ENCODE results near the gene PTGR3. TPM values are rescaled to one million over a fixed set of nuclear protein-coding genes. Genes with fewer than 3 reads are reported as not detected.

PTGR3 gene
- total and polyA plus RNA-seq, 2 donors, result 7.8 to 18.2 TPM

DNA sequence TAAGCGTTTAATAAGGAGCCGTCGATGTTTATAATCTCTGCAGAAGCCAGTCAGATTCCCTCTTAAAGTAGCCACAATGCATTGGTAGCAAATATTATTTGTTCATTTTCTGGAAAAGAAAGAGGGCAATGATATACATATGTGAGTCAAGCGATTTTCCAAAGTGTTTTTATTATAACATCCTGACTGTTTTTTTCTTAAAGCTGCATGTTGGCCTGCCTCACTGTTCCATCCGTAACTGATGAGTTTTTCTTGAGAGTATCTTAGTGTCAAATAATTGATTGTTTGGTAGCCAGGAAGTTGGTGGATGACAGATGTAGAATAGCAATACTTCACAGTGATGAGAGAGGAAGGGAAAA lies 5.4 kb upstream of the PTGR3 start:
- H3K9me3 ChIP-seq (ENCODE audit: control insufficient read depth in 2 of 2, insufficient read depth in 1 of 2, low read length in 1 of 2), result no peaks in the 10 kb centered on the region
- no peak for DNase-seq (ENCODE audit: low read depth in 6 of 9, low spot score in 9 of 9)
- peak overlapping the region in 1 of 2 donors; percentile 14 for H3K27ac ChIP-seq (ENCODE audit: low read depth in 1 of 2, low read length in 1 of 2)
- no peak overlapping the region for H3K4me3 ChIP-seq (ENCODE audit: low read length in 2 of 2)
- H3K36me3 ChIP-seq (ENCODE audit: control insufficient read depth in 2 of 2, insufficient read depth in 2 of 2, low read length in 1 of 2), result peaks cover 0 to 3% of the 10 kb centered on the region in 2 donors
- WGBS, result 94% methylated on average over 5 of the region's 5 CpGs
- H3K27me3 ChIP-seq (ENCODE audit: control insufficient read depth in 2 of 2, insufficient read depth in 1 of 2, low read length in 1 of 2), result no peaks in the 10 kb centered on the region
- H3K4me1 ChIP-seq (ENCODE audit: control insufficient read depth in 2 of 2, insufficient read depth in 2 of 2, low read length in 2 of 2), result peaks cover 27 to 30% of the 10 kb centered on the region in 2 donors

DNA sequence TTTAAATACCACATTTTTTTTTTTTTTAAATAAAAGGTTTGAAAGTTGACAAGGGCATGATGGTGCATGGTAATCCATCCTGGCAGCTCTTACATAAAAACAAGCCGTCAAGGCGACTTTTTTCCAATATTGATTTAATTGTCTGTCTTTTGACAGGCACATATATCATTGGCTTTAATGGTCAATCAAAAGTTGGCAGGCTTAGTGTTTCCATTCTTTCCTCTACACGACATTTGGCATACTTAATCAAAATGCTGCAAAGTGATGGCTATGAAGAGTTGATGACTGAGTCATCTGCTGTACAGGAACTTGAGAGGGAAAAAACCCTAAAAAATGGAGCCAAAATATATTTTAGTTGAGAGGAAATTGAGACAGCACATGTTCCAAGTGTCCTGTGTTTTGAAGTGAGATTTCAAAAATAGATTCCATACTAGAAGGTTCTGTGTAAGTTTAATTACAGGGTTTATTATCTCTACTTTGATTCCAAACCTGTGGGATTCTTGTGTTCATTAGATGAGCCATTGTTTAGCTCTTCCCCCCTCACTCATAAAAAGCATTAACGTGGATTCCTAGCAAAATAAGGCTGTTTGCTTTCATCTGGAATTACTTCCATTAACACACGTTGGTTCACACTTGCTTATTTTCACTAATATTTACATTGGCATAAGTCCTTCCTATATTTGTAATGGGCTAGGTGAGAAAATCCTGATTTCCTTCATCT lies 4.8 kb upstream of the PTGR3 start:
- Histone ChIP-seq H3K4me3 (ENCODE audit: low read length in 2 of 2) (no peak overlapping the region), H3K9me3 (ENCODE audit: control insufficient read depth in 2 of 2, insufficient read depth in 1 of 2, low read length in 1 of 2) (no peaks in the 10 kb centered on the region), H3K27ac (ENCODE audit: low read depth in 1 of 2, low read length in 1 of 2) (peak overlapping the region in 1 of 2 donors; percentile 14), H3K27me3 (ENCODE audit: control insufficient read depth in 2 of 2, insufficient read depth in 1 of 2, low read length in 1 of 2) (peaks cover 0 to 1% of the 10 kb centered on the region in 2 donors), H3K36me3 (ENCODE audit: control insufficient read depth in 2 of 2, insufficient read depth in 2 of 2, low read length in 1 of 2) (peaks cover 0 to 3% of the 10 kb centered on the region in 2 donors), H3K4me1 (ENCODE audit: control insufficient read depth in 2 of 2, insufficient read depth in 2 of 2, low read length in 2 of 2) (peaks cover 27 to 30% of the 10 kb centered on the region in 2 donors)
- DNase-seq (ENCODE audit: low read depth in 6 of 9, low spot score in 9 of 9), result peak in 1 of 9 donors; percentile 13
- WGBS, result 91% methylated on average over 5 of the region's 5 CpGs

DNA sequence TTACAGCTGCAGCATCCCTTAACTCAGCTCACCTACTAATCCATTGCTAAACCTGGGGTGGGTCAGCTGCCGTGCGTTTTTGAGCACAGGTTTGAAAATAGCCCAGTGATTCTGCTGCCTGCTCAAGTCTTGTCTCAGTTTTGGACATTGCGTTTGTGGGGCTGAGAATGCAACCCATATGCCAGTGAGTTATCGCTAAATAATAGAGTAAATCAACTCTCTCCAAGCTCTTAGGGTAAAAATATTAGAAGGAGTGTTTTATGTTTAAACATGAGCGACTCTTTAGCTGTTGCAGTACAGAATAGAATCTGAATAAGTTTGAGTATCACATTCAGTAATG lies 3.8 kb upstream of the PTGR3 start:
- Histone ChIP-seq H3K4me1 (ENCODE audit: control insufficient read depth in 2 of 2, insufficient read depth in 2 of 2, low read length in 2 of 2) (peaks cover 25 to 30% of the 10 kb centered on the region in 2 donors), H3K4me3 (ENCODE audit: low read length in 2 of 2) (peak overlapping the region; percentile 47 to 94), H3K27ac (ENCODE audit: low read depth in 1 of 2, low read length in 1 of 2) (no peak overlapping the region), H3K9me3 (ENCODE audit: control insufficient read depth in 2 of 2, insufficient read depth in 1 of 2, low read length in 1 of 2) (no peaks in the 10 kb centered on the region), H3K36me3 (ENCODE audit: control insufficient read depth in 2 of 2, insufficient read depth in 2 of 2, low read length in 1 of 2) (peaks cover 0 to 3% of the 10 kb centered on the region in 2 donors), H3K27me3 (ENCODE audit: control insufficient read depth in 2 of 2, insufficient read depth in 1 of 2, low read length in 1 of 2) (peaks cover 0 to 12% of the 10 kb centered on the region in 2 donors)
- DNase-seq (ENCODE audit: low read depth in 6 of 9, low spot score in 9 of 9), result no peak
- 86% methylated on average over 5 of the region's 5 CpGs for WGBS

DNA sequence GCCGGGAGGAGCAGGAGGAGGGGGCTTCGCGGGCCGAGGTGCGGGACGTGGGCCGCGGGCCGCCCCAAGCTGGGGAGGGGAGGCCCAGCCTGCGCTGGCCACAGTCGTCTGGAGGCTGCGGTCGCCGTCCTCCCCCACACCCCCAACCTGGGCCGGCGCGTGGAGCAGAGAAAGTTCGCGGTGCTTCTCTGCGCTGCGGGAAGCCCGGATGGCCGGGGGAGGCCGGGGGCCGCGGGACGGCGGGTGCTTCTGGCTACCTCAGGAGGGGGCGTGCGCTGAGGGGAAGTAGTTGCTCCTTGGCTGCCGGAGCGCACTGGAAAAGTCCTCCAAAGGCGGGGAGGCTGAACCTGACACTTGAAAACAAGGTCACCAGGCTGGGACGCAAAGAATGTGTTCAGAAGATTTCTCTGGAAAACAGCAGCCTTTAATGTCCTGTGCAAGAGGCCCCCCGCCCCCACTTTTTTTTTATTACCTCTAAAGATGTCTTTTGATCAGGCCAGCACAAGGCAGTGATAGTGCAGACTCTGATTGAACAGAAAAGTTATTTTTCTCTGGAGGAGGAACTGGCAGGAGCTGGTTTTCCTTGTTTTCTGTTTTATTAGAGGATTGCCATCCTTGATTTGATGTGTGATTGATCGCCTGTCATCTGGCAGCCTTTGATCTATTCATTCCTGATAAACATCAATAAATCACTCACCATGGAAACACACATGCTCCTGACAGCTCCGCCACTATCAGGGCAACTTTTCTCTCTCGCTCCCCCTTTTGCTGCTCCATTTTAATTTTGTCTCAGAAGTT lies 3.2 kb upstream of the PTGR3 start:
- peaks cover 0 to 3% of the 10 kb centered on the region in 2 donors for H3K36me3 ChIP-seq (ENCODE audit: control insufficient read depth in 2 of 2, insufficient read depth in 2 of 2, low read length in 1 of 2)
- peak overlapping the region in 1 of 2 donors; percentile 72 for H3K27ac ChIP-seq (ENCODE audit: low read depth in 1 of 2, low read length in 1 of 2)
- H3K27me3 ChIP-seq (ENCODE audit: control insufficient read depth in 2 of 2, insufficient read depth in 1 of 2, low read length in 1 of 2), result peaks cover 2 to 17% of the 10 kb centered on the region in 2 donors
- peak in 1 of 9 donors; percentile 52 for DNase-seq (ENCODE audit: low read depth in 6 of 9, low spot score in 9 of 9)
- H3K9me3 ChIP-seq (ENCODE audit: control insufficient read depth in 2 of 2, insufficient read depth in 1 of 2, low read length in 1 of 2), result no peaks in the 10 kb centered on the region
- H3K4me3 ChIP-seq (ENCODE audit: low read length in 2 of 2), result peak overlapping the region; percentile 47 to 94
- H3K4me1 ChIP-seq (ENCODE audit: control insufficient read depth in 2 of 2, insufficient read depth in 2 of 2, low read length in 2 of 2), result peaks cover 25 to 34% of the 10 kb centered on the region in 2 donors
- WGBS, result 5% methylated on average over 38 of the region's 38 CpGs

DNA sequence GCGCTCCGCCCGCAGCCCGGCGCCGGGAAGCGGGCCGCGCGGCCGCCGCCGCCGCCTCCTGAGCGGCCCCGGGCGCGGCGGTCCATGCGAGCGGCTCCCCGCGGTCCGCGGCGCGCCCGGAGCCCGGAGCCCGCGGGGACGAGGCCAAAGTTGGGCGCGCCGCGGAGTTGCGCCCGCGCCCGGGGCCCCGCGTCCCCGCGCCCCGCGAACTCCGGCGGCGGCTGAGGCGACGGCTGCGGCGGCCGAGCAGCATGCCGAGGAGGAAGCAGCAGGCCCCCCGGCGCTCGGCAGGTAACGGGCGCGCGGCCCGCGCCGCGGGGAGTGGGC lies 2.6 kb upstream of the PTGR3 start:
- peak overlapping the region in 1 of 2 donors; percentile 94 for H3K4me3 ChIP-seq (ENCODE audit: low read length in 2 of 2)
- H3K9me3 ChIP-seq (ENCODE audit: control insufficient read depth in 2 of 2, insufficient read depth in 1 of 2, low read length in 1 of 2), result no peaks in the 10 kb centered on the region
- H3K27ac ChIP-seq (ENCODE audit: low read depth in 1 of 2, low read length in 1 of 2), result peak overlapping the region in 1 of 2 donors; percentile 72
- peaks cover 5 to 23% of the 10 kb centered on the region in 2 donors for H3K27me3 ChIP-seq (ENCODE audit: control insufficient read depth in 2 of 2, insufficient read depth in 1 of 2, low read length in 1 of 2)
- 0% methylated on average over 65 of the region's 66 CpGs for WGBS
- DNase-seq (ENCODE audit: low read depth in 6 of 9, low spot score in 9 of 9), result peak in 1 of 9 donors; percentile 46
- peaks cover 20 to 32% of the 10 kb centered on the region in 2 donors for H3K4me1 ChIP-seq (ENCODE audit: control insufficient read depth in 2 of 2, insufficient read depth in 2 of 2, low read length in 2 of 2)
- H3K36me3 ChIP-seq (ENCODE audit: control insufficient read depth in 2 of 2, insufficient read depth in 2 of 2, low read length in 1 of 2), result peaks cover 0 to 3% of the 10 kb centered on the region in 2 donors

DNA sequence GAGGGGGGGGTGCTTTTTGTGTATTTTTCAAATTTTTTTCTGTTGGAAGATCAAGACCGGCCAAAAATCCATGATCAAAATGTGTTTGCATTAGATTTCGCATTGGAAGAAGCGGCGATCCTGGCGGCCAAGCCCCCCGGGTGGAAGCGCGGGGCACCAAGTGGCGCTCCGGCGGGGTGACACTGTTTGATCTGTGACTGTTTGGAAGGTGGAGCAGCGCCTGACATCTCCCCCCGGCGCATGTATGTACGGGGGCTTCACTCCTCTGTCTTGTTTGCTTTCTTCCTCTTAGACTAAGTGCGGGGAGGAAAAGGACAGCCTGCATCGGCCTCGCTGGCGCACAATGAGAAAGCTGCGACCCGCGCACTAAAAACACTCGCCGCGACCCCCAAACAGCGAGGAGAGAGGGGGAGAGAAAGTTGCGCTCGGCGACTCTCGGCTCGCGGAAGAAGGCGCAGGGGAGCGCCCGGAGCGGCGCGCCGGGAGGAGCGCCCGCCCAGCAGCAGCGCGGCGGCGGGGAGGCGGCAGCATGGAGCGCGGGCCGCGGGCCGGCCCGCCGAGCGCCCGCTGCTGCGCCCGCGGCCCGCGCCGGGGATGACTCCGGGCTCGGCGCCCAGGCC lies 2.2 kb upstream of the PTGR3 start:
- under 1% methylated on average over 64 of the region's 64 CpGs for WGBS
- Histone ChIP-seq H3K4me1 (ENCODE audit: control insufficient read depth in 2 of 2, insufficient read depth in 2 of 2, low read length in 2 of 2) (peaks cover 16 to 30% of the 10 kb centered on the region in 2 donors), H3K9me3 (ENCODE audit: control insufficient read depth in 2 of 2, insufficient read depth in 1 of 2, low read length in 1 of 2) (no peaks in the 10 kb centered on the region), H3K27ac (ENCODE audit: low read depth in 1 of 2, low read length in 1 of 2) (peak overlapping the region; percentile 55 to 86), H3K27me3 (ENCODE audit: control insufficient read depth in 2 of 2, insufficient read depth in 1 of 2, low read length in 1 of 2) (peaks cover 9 to 28% of the 10 kb centered on the region in 2 donors), H3K4me3 (ENCODE audit: low read length in 2 of 2) (peak overlapping the region; percentile 81 to 94), H3K36me3 (ENCODE audit: control insufficient read depth in 2 of 2, insufficient read depth in 2 of 2, low read length in 1 of 2) (peaks cover 0 to 3% of the 10 kb centered on the region in 2 donors)
- peak in 5 of 9 donors; percentile 47 to 78 (median 56) for DNase-seq (ENCODE audit: low read depth in 6 of 9, low spot score in 9 of 9)

DNA sequence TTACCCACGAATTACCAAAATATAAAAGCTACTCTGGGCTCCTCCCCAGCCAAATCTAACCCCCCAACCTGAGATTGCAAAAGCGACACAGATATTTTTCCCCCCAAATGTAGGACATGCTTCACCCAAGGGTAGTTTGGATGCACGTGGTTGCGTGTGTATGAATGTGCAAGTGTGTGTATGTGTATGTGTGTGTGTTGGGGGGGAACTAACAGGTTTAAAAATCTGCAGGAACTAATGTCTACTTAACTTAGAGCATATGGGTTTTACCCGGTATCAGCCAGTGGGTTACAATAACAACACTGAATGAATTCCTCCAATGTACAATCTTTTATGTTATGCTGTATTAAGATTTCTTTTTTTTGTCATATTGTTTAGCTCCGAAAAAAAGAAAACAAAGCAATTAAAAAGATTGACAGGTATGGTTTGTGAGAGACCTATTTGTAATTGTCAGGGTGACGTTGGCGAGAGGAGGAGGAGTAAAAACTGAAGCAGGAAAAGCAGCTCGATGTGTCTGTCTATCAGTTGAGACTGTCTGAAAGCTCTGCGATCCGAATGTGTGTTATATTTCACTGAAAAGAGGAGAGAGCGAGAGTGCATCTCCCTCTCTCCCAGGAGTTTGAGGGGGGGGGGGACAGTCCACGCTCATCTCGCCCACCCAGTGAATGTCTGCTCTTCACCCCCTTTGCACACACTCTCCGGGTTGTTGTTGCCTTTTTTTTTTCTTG lies 1.5 kb upstream of the PTGR3 start, which contains the start of gene TSHZ1:
Gene TSHZ1 (plus strand): TSS at position 524 of the 728 bp plus-strand sequence. CDS start 1,080 bp downstream, outside the sequence.
- Histone ChIP-seq H3K4me3 (ENCODE audit: low read length in 2 of 2) (peak within 1 kb of the TSS; percentile 81 to 94), H3K27me3 (ENCODE audit: control insufficient read depth in 2 of 2, insufficient read depth in 1 of 2, low read length in 1 of 2) (peaks cover 15 to 34% of the 10 kb centered on the region in 2 donors), H3K9me3 (ENCODE audit: control insufficient read depth in 2 of 2, insufficient read depth in 1 of 2, low read length in 1 of 2) (no peaks in the 10 kb centered on the region), H3K36me3 (ENCODE audit: control insufficient read depth in 2 of 2, insufficient read depth in 2 of 2, low read length in 1 of 2) (peaks cover 0 to 3% of the 10 kb centered on the region in 2 donors), H3K4me1 (ENCODE audit: control insufficient read depth in 2 of 2, insufficient read depth in 2 of 2, low read length in 2 of 2) (peaks cover 16 to 31% of the 10 kb centered on the region in 2 donors), H3K27ac (ENCODE audit: low read depth in 1 of 2, low read length in 1 of 2) (peak within 1 kb of the TSS; percentile 86 to 94)
- WGBS, result 2% methylated on average over 15 of the region's 15 CpGs
- DNase-seq (ENCODE audit: low read depth in 6 of 9, low spot score in 9 of 9), result peak; percentile 66 to 93 (median 82)

DNA sequence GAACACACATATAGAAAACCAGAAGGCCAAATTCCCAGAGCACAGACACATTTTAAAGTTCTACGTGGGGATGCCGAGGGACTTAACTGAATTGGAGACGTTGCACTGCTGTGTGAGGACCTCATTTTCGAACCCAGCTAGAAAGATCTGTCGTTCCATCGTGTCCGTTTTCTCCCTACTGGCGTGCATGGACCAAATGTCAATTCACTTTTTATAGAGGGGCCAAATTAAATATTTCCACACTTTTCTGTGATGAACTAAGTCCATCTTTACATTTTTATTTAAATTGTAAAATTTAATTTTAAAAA lies 966 bp upstream of the PTGR3 start:
- Histone ChIP-seq H3K9me3 (ENCODE audit: control insufficient read depth in 2 of 2, insufficient read depth in 1 of 2, low read length in 1 of 2) (peaks cover 0 to 3% of the 10 kb centered on the region in 2 donors), H3K4me1 (ENCODE audit: control insufficient read depth in 2 of 2, insufficient read depth in 2 of 2, low read length in 2 of 2) (peaks cover 18 to 37% of the 10 kb centered on the region in 2 donors), H3K27me3 (ENCODE audit: control insufficient read depth in 2 of 2, insufficient read depth in 1 of 2, low read length in 1 of 2) (peaks cover 20 to 40% of the 10 kb centered on the region in 2 donors), H3K4me3 (ENCODE audit: low read length in 2 of 2) (peak overlapping the region; percentile 81 to 94), H3K36me3 (ENCODE audit: control insufficient read depth in 2 of 2, insufficient read depth in 2 of 2, low read length in 1 of 2) (peaks cover 0 to 3% of the 10 kb centered on the region in 2 donors), H3K27ac (ENCODE audit: low read depth in 1 of 2, low read length in 1 of 2) (peak overlapping the region; percentile 86 to 94)
- DNase-seq (ENCODE audit: low read depth in 6 of 9, low spot score in 9 of 9), result no peak
- 2% methylated on average over 8 of the region's 8 CpGs for whole genome bisulfite sequencing

All from thymus (tissue), 11 donors.